HG02610 (cell line): Measurements from ENCODE around the gene SH3GL2.
"Not testable (repeated sequence)": the region's sequence is repeated elsewhere in the genome, so short reads cannot be mapped to it uniquely, and the experiment has no call there.

Experiments used
- ATAC-seq: cut with Tn5 transposase; IDR thresholded peaks from one replicate; pipeline ENCODE4 v1.9.1; 2021; ENCODE audit warnings: mild to moderate bottlenecking, moderate library complexity; ENCODE audit not compliant: unreplicated experiment

SH3GL2 gene

GRCh38 chr9:17742067-17742466 lies 163.2 kb downstream of the SH3GL2 start:
- no peak for ATAC-seq

- no peak for ATAC-seq
These were observed 165.9 kb downstream of the SH3GL2 start for GRCh38 chr9:17744786-17745185.

DNA sequence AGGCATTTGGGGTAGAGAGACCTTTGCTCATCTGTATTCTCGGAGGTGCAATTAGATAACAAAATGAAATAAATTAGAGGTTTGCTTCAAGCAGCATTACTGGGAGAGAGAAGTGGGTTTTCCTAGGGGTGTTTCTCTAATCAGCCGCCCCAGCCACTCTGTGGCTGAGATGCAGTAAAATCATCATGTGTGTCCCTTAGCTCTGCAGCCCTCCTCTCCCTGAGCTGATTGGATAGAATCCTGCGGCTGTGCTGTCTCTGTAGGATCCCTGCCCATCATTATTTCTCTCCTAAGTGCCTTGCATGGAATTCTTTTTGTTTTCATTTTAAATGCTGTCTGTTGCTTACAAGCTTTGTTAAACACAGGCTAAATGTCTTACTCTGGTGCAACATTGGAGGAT lies 171.4 kb downstream of the SH3GL2 start:
- ATAC-seq = no peak

- no peak for ATAC-seq
These were observed 172.6 kb downstream of the SH3GL2 start for GRCh38 chr9:17751486-17751885.

GRCh38 chr9:17752021-17752420 lies 173.2 kb downstream of the SH3GL2 start:
- no peak for ATAC-seq

DNA sequence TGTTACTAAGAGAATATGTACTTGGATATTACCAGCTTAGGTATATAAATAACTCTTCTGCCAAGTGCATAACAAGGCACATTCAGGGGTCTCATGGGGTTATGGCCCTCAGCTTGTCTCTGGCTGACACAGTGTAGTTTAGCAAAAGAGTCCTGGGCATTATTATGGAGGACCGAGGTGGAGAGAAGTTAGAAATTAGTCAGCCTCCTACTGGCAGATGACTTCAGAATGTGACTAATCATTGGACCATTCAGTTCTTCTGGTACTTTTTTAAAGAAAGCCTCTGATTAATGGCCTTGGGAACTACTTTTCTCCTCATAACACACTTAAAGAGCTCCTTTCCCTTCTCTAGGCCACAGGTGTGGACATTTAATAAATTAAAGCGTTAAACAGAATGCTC lies 178.9 kb downstream of the SH3GL2 start:
- ATAC-seq = no peak

- ATAC-seq = no peak
These were observed 181.4 kb downstream of the SH3GL2 start for GRCh38 chr9:17760250-17760649.

GRCh38 chr9:17761984-17762676 lies 183.3 kb downstream of the SH3GL2 start:
- no peak for ATAC-seq

DNA sequence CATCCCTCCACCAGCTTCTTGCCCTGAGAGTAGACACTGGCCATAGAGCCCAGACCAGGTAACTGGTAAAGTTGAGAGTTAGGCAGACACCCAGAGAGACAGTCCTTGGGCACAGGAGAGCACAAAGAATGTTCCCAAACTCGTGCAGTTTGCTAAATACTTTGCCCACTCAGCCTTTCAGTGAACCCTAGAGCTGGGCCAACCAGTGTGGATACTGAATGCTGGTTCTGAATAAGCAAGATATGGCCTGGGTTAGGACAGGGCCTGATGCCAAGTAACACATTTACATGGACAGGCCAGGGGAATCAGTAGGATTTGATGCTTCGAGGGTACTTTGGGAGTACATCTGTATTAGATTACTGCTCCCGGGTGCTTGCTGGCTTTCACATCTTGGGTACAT lies 185.4 kb downstream of the SH3GL2 start:
- ATAC-seq = no peak

DNA sequence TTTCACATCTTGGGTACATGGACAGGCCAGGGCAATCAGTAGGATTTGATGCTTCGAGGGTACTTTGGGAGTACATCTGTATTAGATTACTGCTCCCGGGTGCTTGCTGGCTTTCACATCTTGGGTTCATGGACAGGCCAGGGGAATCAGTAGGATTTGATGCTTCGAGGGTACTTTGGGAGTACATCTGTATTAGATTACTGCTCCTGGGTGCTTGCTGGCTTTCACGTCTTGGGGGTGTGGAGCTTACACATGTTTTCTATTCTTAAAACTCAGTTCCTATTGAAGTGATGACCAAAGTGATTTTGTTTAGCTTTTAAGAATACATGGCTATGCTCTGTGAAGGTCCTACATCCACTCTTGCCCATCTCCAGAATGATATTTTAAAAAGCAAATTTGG lies 186.3 kb downstream of the SH3GL2 start:
- not testable (repeated sequence) for ATAC-seq

- ATAC-seq = no peak
These were observed 193.4 kb downstream of the SH3GL2 start for GRCh38 chr9:17772223-17772622.

DNA sequence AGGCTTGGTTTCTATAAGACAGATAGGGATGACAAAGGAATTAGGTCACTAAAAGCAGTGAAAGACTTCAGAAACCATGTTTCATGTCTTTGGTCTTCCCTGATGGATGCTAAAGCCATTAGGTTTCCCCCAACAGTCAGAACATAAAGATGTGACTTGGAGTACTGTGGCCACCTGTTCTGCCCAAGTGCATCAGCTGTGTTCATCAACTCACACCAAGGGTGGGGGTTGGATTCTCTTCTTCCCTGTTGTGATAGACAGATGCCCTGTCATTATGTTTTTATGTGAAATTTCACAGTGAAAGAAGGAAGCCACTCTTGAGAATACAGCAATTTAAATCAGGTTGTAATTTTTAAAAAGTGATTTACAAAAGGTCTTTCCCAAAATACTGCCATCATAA lies 196.8 kb downstream of the SH3GL2 start:
- ATAC-seq = no peak

GRCh38 chr9:17776735-17777134 lies 197.9 kb downstream of the SH3GL2 start:
- ATAC-seq = no peak

DNA sequence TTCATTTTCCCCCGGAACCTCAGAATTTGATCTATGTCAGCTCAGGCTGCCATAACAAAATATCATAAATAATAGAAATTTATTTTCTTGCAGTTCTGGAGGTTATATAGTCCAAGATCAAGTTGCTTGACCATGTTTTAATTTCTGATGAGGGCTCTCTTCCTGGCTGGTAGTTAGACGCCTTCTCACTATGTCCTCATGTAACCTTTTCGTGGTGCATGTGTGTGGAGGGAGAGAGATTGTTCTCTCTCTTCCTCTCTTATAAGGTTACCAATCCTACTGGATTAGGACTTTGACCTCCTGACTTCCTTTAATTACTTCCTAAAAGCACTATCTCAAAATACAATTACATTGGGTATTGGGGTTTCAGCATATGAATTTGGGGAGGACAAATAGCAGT lies 198.6 kb downstream of the SH3GL2 start:
- ATAC-seq = no peak

GRCh38 chr9:17782430-17783149 lies 203.7 kb downstream of the SH3GL2 start:
- ATAC-seq = no peak

DNA sequence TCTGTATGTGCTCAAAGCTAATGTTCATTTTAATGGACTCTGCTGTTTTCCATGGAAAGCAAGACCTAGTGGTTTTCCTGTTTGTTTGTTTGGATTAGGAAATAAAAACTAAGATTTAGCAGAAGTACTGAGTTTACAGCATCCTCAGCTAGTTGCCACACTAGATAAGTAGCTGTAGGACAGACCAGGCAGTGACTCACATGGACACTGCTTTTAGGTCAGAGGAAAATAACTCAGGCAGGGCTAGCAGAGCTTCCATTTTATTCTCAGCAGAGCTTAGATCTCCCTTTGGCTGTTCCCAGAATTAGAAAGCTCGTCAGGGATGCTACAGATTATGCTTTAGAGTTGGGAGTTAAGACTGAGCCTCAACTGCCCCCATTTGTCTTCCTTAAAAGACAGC lies 204.4 kb downstream of the SH3GL2 start:
- ATAC-seq = no peak

DNA sequence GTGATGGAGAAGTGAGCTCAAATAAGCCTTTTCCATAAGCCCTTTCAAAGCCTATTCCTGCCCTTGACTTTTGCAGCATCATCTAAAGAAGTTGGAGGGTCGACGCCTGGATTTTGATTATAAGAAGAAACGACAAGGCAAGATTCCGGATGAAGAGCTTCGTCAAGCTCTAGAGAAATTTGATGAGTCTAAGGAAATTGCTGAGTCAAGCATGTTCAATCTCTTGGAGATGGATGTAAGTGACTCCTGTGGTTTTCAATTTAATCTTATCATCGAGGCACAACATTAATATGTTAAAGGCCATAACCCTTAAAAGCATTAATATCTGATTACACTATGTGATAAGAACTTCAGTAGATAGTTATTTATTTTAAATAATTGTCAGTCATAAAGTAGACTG lies 210.4 kb downstream of the SH3GL2 start:
- no peak for ATAC-seq

DNA sequence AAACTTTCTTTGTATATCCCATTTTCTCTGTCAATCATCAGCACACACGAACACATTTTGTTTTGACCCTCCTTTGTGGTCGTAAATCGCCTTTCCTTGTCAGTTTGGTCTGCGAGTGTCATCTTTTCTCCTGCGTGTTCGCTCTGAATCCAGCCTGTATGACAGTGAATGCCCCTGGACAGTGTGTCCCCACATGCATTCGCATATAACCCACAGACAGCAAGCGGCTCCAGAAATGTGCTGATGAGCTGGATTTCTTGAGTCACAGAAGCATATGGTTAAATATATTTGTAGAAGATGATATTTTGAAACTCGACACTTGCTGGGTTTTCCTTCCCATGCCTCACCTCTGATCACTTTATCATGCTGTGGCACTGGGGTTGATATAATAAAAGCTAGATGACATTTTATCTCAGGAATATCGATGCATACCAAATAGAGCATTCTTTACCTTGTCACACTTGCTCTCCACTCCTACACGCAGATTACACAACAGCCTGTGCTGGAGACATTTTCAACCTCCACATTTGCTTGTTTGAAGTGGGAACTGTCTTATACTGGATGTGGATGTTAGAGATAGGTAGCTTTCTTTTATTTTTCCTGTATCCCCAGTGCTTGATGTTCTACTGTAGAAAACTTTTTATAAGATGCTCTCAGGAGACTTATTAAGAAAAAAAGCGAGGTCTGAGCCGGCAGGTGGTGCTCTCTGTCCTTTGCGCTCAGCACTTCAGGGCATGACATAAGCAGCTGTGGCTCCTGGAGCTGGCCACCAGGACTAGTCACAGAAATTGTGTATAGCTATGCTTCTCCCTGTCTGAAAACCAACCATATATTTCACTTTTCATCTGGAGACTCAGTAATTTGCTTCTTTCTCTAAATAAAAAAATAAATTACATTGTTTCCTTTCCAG lies 215.1 kb downstream of the SH3GL2 start:
- no peak for ATAC-seq

DNA sequence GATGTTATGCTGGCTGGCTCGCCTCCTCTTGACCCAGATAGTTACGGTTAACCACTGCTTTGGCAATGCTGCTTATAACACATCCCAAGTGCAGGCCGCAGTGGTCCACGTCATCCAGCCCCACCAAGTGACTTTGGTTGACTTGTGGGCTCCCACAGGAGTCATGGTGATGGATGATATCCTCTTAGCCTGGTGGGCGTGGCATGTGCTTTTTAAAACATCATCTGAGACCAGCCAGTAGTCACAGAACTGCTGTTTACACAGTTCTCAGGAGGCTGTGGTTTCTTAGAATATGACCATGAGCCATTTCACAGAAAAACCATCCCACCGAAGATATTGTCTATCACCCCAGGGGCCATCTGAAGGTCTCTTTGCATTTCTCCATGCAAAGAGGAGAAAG lies 216.9 kb downstream of the SH3GL2 start:
- no peak for ATAC-seq

DNA sequence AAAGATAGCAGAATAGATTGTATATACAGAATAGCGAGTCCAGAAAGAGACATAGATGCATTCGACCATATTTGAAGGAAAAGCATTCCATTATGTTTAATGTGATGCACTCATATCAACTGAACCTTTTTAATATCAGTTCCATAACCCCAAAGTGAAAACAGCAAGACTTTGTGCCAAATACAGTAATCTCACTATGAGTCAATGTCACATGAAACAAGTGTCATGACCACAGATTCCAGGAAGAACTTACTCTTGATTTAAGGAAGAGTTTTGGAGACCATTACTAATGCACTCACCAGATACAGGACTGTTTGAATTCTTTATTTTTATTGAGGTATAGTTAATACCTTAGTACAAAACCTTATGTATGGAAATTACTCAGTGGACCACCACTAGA lies 220.5 kb downstream of the SH3GL2 start:
- ATAC-seq = no peak

GRCh38 chr9:17800418-17800817 lies 221.6 kb downstream of the SH3GL2 start:
- no peak for ATAC-seq
